Hepatic stellate cell (primary cell): ENCODE results near the gene METTL24.
"Not testable (repeated sequence)": the region's sequence is repeated elsewhere in the genome, so short reads cannot be mapped to it uniquely, and the experiment has no call there.

Experiments
- DNase-seq: peaks from one replicate; pipeline ENCODE4 v3.0.0; 2011; ENCODE audit warnings: low spot score

METTL24 gene

DNA sequence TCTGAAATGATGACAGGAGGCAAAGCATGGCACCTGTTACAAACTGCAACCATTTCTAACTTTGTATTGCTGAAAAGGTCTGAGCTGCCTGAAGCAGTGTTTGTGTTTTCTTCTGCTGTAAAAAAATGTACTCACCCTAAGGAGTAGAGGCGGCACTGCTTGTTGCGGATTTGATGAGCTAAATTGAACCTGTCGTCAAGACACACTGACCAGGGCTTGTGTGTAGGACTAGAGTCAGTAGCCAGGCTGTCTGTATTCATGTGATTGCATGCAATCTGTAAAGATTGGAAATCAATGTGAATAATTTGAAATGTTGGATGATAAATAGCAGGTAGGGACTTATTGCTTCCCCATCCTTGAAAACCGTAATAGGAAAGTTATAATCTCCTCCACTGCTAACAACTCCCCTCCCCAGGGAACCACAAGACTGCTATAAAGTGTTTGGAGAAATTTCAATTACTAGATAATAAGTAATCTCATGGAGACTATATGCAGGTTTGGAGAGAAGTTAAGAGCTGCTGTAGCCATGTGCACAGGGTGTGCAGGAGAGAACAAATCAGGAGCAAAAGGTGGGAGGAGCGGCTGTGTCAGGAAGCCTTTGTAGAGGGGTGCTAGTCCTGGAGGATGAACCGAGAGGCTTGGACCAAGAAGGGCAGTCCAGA is 42.8 kb downstream of the METTL24 start:
- no peak for DNase-seq

DNA sequence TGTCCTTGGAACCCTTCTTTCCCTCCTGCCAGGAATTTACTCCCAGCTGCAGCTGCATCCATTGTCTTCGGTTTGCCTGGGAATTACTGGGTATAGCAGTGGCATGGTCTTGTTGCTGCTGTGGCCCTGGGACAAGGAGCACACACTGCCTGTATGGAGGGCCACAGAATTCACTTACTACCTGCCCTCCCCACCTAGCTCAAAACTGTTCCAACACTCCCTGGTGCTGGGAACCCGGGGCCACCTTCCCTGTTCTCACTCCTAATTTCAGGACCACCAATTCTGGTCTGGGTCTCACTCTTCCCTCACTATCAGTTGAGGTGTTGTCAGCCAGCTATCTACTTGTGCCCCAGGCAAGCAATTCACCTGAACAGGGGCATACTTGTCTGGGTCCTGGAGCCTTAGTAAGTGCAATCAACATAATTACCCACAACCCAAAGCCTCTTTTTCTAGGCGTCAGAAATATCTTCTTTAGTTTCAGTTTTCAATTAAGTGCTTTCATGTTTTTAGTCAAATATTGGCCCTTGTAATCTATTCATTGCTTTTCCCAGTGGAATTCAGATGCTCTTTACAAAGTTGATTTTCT is 47.2 kb downstream of the METTL24 start:
- DNase-seq = no peak

DNA sequence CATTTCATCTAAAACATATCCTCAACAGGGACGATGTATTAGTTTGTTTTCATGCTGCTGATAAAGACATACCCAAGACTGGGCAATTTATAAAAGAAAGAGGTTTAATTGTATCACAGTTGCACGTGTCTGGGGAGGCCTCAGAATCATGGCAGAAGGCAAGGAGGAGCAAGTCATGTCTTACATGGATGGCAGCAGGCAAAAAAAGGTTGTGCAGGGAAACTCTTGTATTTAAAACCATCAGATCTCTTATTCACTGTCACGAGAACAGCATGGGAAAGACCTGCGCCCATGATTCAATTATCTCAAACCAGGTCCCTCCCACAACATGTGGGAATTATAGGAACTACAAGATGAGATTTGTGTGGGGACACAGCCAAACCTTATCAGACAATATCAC is 48.7 kb downstream of the METTL24 start:
- not testable (repeated sequence) for DNase-seq

DNA sequence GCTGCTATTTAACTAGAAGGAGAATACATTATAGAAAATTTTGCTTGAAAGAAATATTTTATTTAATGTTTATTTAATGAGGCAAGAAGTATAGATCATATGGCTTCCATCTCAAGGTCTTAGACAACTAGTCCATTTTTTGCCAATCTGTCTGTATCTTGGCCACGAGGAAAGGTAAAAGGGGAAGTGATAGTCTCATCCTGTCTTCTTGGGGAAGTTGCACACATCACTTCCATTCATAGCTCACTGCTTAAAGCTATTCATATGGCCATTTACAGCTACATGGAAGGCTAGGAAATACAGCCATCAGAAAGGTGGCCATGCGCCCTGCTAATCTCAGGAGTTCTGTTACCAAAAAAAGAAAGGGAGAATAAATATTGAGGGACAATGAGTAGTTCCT is 50.8 kb downstream of the METTL24 start:
- DNase-seq = no peak

DNA sequence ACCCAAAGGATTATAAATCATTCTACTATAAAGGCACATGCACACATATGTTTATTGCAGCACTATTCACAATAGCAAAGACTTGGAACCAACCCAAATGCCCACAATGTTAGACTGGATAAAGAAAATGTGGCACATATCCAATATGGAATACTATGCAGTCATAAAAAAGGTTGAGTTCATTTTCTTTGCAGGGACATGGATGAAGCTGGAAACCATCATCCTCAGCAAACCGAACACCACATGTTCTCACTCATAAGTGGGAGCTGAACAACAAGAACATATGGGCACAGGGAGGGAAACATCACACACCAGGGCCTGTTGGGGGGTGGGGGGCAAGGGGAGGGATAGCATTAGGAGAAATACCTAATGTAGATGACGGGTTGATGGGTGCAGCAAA is 52.3 kb downstream of the METTL24 start:
- DNase-seq = not testable (repeated sequence)

DNA sequence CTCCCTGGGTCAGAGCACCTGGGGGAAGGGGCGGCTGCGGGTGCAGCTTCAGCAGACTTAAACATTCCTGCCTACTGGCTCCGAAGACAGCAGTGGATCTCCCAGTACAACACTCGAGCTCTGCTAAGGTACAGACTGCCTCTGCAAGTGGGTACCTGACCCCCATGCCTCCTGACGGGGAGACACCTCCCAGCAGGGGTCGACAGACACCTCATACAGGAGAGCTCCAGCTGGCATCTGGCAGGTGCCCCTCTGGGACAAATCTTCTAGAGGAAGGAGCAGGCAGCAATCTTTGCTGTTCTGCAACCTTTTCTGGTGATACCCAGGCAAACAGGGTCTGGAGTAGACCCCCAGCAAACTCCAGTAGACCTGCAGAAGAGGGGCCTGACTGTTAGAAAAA is 54.5 kb downstream of the METTL24 start:
- DNase-seq = not testable (repeated sequence)

DNA sequence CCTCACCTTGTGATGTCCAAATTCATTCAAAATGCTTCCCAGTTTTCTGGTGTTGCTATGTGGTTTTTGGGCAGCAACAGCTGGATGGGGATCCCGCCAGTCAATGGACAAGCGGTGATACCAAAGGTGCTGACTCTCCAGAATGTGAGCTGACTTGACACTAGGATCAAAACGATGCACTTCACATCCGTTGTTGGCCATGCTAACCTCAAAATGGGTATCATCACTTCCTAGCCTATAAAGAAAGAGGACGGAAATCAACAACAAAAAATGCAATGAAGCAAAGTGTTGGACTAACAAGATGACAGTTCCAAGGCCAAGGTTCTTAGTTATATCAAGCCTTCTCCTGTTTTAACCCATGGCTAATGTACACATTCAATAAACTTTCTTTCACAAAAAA is 59.2 kb downstream of the METTL24 start:
- no peak for DNase-seq

DNA sequence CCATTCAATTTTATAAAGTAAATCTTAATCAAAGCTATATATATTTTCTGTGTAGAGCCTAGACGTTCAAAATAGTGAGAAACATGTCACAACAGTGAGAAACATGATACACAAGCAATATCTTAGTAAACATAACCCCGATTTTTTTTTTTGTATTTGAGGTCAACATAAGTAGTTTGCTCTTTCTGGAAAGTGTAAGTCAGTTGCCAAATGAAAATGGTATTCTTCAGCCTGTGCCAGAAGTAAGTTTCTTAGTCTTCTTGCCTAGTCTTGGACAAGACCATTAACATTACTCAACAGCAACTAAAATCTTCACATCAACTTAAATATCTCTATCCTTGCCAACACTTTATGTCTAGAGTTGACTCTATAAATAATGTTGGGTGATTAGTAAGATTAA is 59.7 kb downstream of the METTL24 start:
- DNase-seq = no peak

DNA sequence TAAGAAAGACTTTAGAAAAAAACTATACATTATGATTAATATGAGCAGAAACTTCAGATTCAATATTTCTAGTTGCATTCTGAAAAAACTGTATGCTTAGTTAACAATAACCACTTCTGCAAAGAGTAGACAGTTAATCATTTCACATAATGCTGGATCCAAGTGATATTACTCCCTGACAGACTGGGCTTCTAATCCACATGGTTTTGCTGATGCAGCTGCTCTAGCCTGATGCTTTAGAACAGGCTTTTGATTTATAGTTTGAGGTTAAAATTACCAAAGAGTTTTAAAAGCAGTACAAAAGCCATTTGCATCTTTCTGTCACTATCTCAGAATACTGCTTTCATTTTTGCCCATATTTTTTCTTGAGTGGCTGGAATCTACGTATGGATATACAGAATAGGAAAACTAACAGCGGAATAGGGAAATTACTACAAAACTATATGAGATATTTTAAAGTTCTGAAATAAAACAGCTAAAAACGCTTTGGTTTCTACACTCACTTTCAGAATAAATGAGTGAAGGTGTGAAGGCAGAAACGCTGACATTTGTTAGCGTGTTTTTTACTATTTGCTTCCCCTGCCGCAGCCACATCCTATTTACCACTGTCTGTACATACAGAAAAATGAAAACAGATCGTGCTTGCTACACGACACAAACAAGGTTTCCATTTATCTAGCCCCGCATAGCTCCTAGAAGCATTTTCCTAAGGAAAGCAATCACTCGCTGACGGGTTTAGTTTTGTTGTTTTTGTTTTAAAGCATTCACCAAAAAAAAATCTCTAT is 61.7 kb downstream of the METTL24 start:
- DNase-seq = no peak

DNA sequence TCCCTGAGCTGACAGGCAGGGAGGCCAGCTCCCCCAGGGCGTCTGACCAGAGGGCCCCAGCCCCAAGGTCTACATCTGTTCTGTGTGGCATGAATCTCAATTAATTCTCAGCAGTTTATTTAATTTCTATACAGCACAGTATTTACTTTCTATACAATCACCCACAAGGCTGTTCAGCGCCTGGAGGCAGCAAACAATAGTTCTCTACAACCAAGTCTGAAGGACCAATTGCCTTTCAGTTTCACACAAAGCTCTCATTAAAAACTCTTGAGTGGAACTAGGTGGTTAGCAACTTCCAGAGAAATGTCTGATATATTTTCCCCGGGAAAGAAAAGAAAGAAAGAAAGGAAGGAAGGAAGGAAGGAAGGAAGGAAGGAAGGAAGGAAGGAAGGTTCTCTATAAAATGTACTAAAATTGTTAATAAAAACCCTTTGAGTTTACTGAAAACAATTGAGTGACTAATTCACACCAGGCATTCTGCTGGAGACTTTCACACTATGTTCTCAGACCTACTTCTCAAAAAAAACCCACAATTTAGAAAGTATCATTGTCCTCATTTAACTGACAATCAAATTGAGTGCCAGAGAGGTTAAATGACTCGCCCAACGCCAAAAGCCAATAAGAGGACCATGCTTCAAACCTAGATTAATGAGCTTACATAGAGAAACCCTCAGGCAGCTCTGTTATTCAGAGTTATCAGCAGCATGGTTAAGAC is 62.5 kb downstream of the METTL24 start:
- no peak for DNase-seq

DNA sequence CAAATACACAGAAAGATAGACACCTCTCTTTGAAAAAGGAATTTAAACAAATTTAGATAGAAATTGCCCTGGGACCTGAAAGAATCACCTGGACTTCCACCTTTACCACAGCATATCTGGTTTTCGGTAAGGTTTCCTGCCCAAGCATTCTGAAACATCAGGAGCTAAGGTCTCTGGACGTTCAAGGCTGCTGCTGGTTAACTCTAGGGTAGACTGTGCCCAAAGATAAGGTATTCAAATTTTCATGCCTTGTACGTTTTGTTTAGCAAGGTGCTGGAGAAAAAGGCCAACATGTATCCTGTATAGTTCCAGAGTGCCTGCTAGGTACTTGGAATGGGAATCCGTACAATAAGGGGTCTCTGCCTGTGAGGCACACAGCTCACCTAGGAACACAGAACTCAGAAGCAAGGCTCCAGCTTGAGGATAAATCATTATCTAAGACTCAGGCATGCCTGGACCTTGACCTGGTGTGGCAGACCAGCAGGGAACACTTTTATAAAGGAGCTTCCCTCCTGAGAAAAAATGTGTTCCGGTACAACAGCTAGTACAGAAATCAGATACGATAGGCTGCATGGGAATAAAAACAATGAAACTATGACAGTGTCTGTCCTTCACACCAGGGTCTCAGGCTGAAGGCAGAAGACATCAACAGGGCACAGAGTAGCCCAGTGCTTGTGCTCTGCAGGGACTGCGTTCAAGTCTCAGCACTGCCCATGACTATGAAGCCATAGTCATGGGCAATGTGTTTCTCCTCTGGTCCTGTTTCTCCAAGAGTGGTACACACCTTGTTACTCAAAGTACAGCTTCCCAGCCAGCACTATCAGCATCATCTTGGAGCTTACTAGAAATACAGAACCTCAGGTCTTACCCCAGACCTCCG is 70.4 kb downstream of the METTL24 start:
- DNase-seq = no peak

DNA sequence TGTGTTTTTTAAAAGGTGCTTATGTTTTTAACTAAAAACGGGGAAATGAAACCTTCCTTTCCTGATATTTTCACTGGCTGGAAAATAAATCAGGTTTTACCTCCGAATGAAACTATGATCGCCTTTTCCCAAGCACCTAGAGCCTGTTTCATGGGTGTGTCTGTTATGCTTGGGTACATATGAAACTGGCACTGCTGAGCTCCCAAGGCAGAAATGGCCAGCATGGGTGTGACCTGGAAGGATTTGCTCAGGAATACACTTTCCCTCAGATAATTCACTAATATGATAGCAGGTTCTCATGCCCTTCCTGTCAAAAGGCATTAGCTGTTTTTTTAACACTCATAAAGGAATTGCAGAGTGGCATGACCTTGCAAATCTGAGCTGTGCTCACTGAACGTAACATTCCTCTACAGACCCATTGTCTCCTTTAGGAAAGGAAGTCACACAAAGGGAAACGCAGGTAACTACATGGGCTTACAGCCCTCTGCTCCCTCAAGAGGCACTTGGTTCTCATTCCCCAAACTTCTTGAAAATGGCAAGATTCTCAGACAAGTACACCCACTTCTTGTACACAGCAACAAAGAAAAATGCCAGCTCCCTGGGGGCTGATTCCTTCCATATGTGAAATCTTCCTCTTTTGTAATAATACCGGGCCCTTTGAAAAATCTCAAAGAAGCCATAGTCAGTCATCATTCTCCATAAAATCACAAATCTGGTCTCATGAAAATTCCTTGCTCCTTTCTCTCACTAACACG is 72.7 kb downstream of the METTL24 start:
- DNase-seq = no peak

DNA sequence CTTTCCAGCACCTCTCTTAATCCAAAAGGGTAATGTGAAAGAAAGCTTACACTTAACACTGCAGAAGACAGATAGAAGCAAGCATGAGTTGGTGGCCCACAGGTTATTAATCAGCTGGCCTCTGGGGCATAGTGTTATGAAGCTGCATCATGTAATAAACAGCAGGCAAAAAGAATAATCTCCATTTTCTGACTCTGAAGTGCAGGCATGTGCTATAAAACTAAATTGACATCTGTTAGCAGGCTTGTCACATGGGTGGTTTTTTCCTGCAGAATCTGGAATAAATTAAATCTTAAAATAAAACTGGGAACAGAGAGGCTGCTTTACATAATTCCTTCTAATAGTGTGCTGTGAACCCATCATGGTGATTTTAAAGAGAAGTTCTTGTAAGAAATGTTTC is 73.3 kb downstream of the METTL24 start:
- no peak for DNase-seq

DNA sequence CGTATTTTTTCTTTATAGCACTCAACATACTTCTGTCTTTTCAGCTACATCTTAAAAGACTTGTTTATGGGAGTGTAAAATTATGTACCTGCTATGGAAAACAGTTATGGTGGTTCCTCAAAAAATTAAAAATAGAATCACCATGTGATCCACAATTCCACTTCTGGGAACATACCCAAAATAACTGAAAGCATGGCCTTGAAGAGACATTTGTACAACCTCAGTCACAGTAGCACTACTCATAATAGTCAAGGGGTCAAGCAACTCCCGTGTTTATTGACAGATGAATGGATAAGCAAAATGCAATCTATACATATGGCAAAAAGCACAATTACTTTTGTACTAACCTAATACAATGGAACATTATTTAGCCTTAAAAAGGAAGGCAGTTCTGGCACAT is 74.5 kb downstream of the METTL24 start:
- DNase-seq = no peak

DNA sequence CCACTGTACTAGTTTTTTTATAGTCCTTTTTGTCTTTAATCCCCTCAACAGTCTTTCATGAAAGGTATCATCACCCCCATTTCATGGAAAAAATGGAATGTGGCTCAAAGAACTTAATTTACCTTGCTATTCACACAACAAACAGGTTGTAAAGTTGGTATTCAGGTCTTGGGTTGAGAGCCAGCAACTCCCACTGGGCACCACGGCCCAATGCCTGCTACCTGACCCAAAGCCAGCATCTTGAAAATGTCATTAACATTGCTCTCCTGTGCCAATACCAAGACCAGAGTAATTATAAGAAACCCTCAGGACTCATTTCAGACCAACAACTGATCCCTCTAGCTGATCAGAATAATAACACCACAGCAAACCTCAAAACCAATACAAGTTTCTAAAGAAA is 75.7 kb downstream of the METTL24 start:
- DNase-seq = no peak

DNA sequence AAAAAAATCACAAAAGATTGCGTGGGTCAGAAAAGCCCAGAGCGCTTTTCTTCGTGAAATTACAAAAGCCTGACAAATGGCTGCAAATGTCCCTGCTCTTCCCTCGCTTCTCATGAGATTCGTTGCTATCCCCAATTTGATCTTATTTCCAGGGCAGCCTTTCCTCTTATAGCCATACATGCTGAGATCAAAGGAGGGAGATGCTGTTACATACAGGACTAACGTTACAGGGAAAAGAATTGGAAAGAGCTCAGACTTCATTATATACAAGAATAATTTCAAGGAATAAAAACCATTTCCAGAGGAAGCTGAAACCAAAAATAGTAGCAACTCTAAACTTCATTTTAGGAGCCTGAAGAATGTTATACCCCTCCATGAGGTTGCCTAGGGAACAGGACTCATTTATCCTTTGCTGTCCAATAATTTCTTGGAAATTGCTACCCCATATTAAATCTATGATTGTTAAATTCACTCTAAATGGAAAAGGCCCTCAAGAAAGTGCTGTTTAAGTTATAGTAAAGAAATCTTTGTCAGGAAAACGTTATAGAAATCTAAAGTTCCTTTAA is 81.0 kb downstream of the METTL24 start:
- no peak for DNase-seq

DNA sequence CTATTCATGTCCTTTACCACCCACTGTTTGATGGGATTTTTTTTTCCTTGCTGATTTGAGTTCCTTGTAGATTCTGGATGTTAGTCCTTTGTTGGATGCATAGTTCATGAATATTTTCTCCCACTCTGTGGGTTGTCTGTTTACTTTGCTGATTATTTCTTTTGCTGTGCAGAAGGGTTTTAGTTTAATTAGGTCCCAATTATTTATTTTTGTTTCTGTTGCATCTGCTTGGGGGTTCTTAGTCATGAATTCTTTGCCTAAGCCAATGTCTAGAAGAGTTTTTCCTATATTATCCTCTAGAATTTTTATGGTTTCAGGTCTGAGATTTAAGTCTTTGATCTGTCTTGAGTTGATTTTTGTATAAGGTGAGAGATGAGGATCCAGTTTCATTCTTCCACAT is 85.4 kb downstream of the METTL24 start:
- DNase-seq = not testable (repeated sequence)

DNA sequence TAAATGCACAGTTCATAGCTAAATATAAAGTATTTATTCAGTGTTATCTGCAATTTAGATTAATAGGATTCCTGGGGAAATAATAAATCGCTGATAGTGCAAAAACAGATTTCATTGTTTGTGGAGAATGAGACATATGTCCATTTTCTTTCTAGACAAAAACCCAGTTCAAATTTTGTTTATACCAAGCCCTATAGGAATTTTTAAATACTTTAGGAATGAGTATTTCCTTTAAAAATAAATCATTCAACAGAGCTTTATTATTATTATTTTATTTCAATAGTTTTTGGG is 86.5 kb downstream of the METTL24 start:
- DNase-seq = no peak

DNA sequence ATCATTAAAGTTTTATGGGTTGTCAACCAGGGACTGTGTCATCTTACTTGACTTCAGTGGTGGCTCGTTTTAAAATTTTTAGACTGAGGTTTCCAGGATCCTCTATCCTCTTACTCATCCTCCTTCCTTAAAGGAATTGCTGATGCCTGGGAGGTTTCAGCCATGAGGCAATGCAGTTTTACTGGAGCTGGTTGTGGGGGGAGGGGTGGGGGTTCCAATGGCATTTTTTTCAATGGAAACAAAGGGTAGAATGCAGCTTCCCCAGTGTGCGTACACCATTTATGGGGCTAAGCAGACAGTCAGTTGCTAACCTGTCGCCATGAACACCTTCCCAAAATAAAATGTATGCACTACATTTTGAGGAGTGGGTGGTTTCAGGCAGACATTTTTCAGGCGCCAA is 88.0 kb downstream of the METTL24 start:
- DNase-seq = no peak

DNA sequence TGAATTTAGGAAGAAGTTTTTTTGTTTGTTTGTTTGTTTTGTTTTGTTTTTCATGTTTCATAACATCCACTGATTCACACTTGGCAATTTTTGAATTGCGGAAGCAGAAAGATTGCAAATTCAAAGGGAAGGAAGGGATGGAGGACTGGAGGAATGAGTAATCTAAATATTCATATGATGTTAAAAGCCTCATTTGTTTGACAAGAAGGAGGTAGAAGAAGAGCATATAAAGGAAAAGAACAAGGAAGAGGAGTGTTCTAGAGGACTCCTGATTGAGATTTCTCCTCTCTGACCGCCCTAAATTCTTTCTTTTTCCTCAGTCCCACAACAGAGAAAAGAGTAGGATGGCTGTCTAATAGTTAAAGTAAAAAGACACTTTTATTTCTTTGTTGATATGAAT is 88.5 kb downstream of the METTL24 start:
- DNase-seq = no peak

DNA sequence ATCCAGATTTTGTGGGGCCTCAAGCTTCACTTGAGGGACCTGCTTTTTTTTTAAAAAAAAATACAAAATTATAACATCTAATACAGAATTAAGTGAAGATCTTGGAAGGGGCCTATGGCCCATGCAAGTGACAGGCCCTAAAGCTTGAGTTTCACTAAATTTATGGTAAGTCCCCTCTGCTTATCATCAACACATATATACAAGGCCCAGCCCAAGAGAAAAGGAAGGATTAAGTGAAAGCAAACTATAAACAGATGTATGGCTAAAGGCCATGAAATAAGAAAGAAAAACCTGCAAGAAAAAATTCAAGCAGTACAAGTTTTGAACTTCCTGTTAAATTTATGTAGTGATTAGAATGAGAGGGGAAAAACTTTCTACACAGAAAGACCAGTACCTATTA is 91.2 kb downstream of the METTL24 start:
- no peak for DNase-seq
